Activated CD8-positive, alpha-beta memory T cell treated with anti-CD3 and anti-CD28 coated beads for 4 hours (primary cell): ENCODE results near the gene KLRK1.
"Not testable (repeated sequence)": the region's sequence is repeated elsewhere in the genome, so short reads cannot be mapped to it uniquely, and the experiment has no call there.

ENCODE experiments used
- DNase-seq, 2 donors: peaks; one replicate each; pipeline ENCODE4 v3.0.0-alpha.2; 2020; ENCODE audit warnings: low read depth in 2 of 2

The KLRK1 gene

GRCh38 chr12:10389904-10390303, at the start of gene KLRK1:
Gene KLRK1, minus strand, starts transcription at chr12:10390041. Its CDS starts 1,231 bp downstream, at chr12:10388810.
- no peak for DNase-seq

- DNase-seq: not testable (repeated sequence)
Observed at GRCh38 chr12:10437601-10438000, 47.8 kb upstream of the KLRK1 start.

- DNase-seq: not testable (repeated sequence)
Observed at GRCh38 chr12:10435816-10436215, 46.0 kb upstream of the KLRK1 start, which contains the start of gene KLRC2. Gene KLRC2, minus strand, starts transcription at chr12:10436010. Its CDS starts 24 bp downstream, at chr12:10435986.

GRCh38 chr12:10430623-10431022, 40.8 kb upstream of the KLRK1 start:
- DNase-seq: not testable (repeated sequence)

GRCh38 chr12:10425938-10426337, 36.1 kb upstream of the KLRK1 start:
- not testable (repeated sequence) for DNase-seq

- not testable (repeated sequence) for DNase-seq
Observed at GRCh38 chr12:10424260-10424899, 34.5 kb upstream of the KLRK1 start.

GRCh38 chr12:10422159-10422558, 32.3 kb upstream of the KLRK1 start:
- not testable (repeated sequence) for DNase-seq

- not testable (repeated sequence) for DNase-seq
Observed at GRCh38 chr12:10420334-10420733, 30.5 kb upstream of the KLRK1 start, which contains the start of gene KLRC3. Gene KLRC3, minus strand, starts transcription at chr12:10420595. Its CDS starts 45 bp downstream, at chr12:10420550.

- DNase-seq: no peak
Observed at GRCh38 chr12:10409392-10409791, 19.6 kb upstream of the KLRK1 start, which contains the start of gene KLRC4. Gene KLRC4, minus strand, starts transcription at chr12:10409757. Its CDS starts 182 bp downstream, at chr12:10409575.

GRCh38 chr12:10408842-10409241, 19.0 kb upstream of the KLRK1 start:
- DNase-seq: no peak

- DNase-seq: no peak
Observed at GRCh38 chr12:10406725-10407124, 16.9 kb upstream of the KLRK1 start.

GRCh38 chr12:10405294-10405693, 15.5 kb upstream of the KLRK1 start:
- no peak for DNase-seq

- DNase-seq: no peak
Observed at GRCh38 chr12:10404798-10405197, 15.0 kb upstream of the KLRK1 start.

- no peak for DNase-seq
Observed at GRCh38 chr12:10400829-10401228, 11.0 kb upstream of the KLRK1 start.

GRCh38 chr12:10398168-10398567, 8.3 kb upstream of the KLRK1 start:
- no peak for DNase-seq

- DNase-seq: no peak
Observed at GRCh38 chr12:10397296-10397695, 7.5 kb upstream of the KLRK1 start.

- not testable (repeated sequence) for DNase-seq
Observed at GRCh38 chr12:10396176-10396575, 6.3 kb upstream of the KLRK1 start.

GRCh38 chr12:10395390-10395998, 5.7 kb upstream of the KLRK1 start:
- DNase-seq: no peak

- not testable (repeated sequence) for DNase-seq
Observed at GRCh38 chr12:10394531-10395152, 4.8 kb upstream of the KLRK1 start.

GRCh38 chr12:10393291-10393690, 3.5 kb upstream of the KLRK1 start:
- DNase-seq: no peak

GRCh38 chr12:10392394-10392930, 2.6 kb upstream of the KLRK1 start:
- DNase-seq: no peak

- DNase-seq: not testable (repeated sequence)
Observed at GRCh38 chr12:10390991-10391390, 1.1 kb upstream of the KLRK1 start.
